HEK293T (cell line): ENCODE measurements around the gene BLOC1S3.

Source experiments
- ARNT ChIP-seq: fragments of 450-650 bp; IDR thresholded peaks from 2 replicates; pipeline ENCODE4 v1.6.1; 2017; ENCODE audit warnings: mild to moderate bottlenecking
- BHLHE40 ChIP-seq: fragments of 450-650 bp; IDR thresholded peaks from 2 replicates; pipeline ENCODE4 v1.6.1; 2016; ENCODE audit warnings: mild to moderate bottlenecking, moderate library complexity, borderline replicate concordance
- FOXK2 ChIP-seq: fragments of 450-650 bp; IDR thresholded peaks from 2 replicates; pipeline ENCODE4 v1.6.1; 2016; ENCODE audit warnings: mild to moderate bottlenecking
- HDGF ChIP-seq: fragments of 450-650 bp; IDR thresholded peaks from 2 replicates; pipeline ENCODE4 v1.6.1; 2017; ENCODE audit warnings: antibody characterized with exemption, borderline replicate concordance
- NFRKB ChIP-seq: fragments of 450-650 bp; IDR thresholded peaks from 2 replicates; pipeline ENCODE4 v1.6.1; 2016; ENCODE audit warnings: mild to moderate bottlenecking, moderate library complexity
- SP1 ChIP-seq: fragments of 450-650 bp; IDR thresholded peaks from 2 replicates; pipeline ENCODE4 v1.6.1; 2017
- TF ChIP-seq, protein P1 (sequence below): fragments of 450-650 bp; IDR thresholded peaks from 2 replicates; pipeline ENCODE4 v1.6.1; 2016

DNA sequence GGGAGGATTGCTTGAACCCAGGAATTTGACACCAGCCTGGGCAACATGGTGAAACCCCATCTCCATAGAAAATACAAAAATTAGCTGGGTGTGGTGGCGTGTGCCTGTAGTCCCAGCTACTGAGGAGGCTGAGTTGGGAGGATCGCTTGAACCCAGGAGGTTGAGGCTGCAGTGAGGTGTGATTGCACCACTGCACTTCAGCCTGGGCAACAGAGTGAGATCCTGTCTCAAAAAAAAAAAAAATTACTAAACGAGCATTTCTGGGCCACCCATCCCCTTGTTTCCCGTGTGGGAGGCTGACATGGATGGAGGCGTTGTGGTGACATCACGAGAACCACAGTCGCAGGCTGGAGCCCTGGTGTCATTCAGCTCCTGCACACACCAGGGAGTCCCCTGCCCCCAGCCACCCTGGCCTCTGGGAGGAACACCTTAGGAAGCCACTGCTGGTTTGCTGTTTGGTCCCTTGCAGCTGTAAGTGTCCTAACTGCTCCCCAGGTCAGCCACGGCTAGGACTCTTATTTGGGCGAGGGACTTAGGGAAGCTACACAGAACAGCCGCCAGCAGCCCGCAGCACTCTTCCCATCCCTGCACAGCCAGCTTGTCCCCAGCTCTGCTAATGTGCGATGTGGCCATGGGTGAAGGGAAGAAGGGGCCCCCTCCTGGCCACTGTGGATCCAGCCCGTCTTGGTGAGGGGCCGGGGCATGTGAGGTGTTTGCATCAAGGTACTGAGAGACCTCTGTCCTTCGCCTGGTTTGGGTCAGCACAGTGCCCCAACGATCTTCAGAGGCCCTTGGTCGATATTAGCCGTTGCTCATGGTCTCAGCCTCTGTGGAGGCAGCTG, 30.5 kb upstream of the BLOC1S3 start:
- TF ChIP-seq HDGF = no peak
- no peak for TF ChIP-seq SP1
- TF ChIP-seq NFRKB = no peak
- TF ChIP-seq FOXK2 = no peak
- TF ChIP-seq BHLHE40 = no peak
- TF ChIP-seq, protein P1, sequence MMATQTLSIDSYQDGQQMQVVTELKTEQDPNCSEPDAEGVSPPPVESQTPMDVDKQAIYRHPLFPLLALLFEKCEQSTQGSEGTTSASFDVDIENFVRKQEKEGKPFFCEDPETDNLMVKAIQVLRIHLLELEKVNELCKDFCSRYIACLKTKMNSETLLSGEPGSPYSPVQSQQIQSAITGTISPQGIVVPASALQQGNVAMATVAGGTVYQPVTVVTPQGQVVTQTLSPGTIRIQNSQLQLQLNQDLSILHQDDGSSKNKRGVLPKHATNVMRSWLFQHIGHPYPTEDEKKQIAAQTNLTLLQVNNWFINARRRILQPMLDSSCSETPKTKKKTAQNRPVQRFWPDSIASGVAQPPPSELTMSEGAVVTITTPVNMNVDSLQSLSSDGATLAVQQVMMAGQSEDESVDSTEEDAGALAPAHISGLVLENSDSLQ = no peak
- no peak for TF ChIP-seq ARNT
